ENCODE data around the gene CHRFAM7A.
"Not testable (repeated sequence)": the region's sequence is repeated elsewhere in the genome, so short reads cannot be mapped to it uniquely, and the experiment has no call there.

Gene CHRFAM7A

GRCh38 chr15:30392766-30393663, at the start of gene CHRFAM7A:
TSS of gene CHRFAM7A (minus strand) at chr15:30393540. CDS start at chr15:30383351, 10,189 bp downstream.
- not testable (repeated sequence) for DNase-seq

GRCh38 chr15:30438348-30438747, 45.0 kb upstream of the CHRFAM7A start:
- not testable (repeated sequence) for DNase-seq

- DNase-seq: not testable (repeated sequence)
Observed at GRCh38 chr15:30435878-30436277, 42.5 kb upstream of the CHRFAM7A start.

- DNase-seq: not testable (repeated sequence)
Observed at GRCh38 chr15:30420723-30421122, 27.4 kb upstream of the CHRFAM7A start.

- DNase-seq: not testable (repeated sequence)
Observed at GRCh38 chr15:30414160-30414559, 20.8 kb upstream of the CHRFAM7A start, which contains the start of gene GOLGA8R. TSS of gene GOLGA8R (minus strand) at chr15:30414260. CDS start at chr15:30414162, 98 bp downstream.

GRCh38 chr15:30407636-30408035, 14.3 kb upstream of the CHRFAM7A start:
- not testable (repeated sequence) for DNase-seq

- not testable (repeated sequence) for DNase-seq
Observed at GRCh38 chr15:30398988-30399387, 5.6 kb upstream of the CHRFAM7A start.

GRCh38 chr15:30393664-30393991, 288 bp upstream of the CHRFAM7A start:
- DNase-seq: not testable (repeated sequence)

GRCh38 chr15:30386318-30386887, 6.9 kb downstream of the CHRFAM7A start:
- not testable (repeated sequence) for DNase-seq

GRCh38 chr15:30377082-30377413, 16.3 kb downstream of the CHRFAM7A start:
- not testable (repeated sequence) for DNase-seq

GRCh38 chr15:30376375-30377081, 16.8 kb downstream of the CHRFAM7A start:
- not testable (repeated sequence) for DNase-seq

GRCh38 chr15:30375872-30376271, 17.5 kb downstream of the CHRFAM7A start:
- not testable (repeated sequence) for DNase-seq

GRCh38 chr15:30374862-30375261, 18.5 kb downstream of the CHRFAM7A start:
- not testable (repeated sequence) for DNase-seq

GRCh38 chr15:30368271-30368670, 25.1 kb downstream of the CHRFAM7A start:
- not testable (repeated sequence) for DNase-seq

GRCh38 chr15:30367246-30367645, 26.1 kb downstream of the CHRFAM7A start:
- not testable (repeated sequence) for DNase-seq

GRCh38 chr15:30361404-30361803, 31.9 kb downstream of the CHRFAM7A start:
- DNase-seq: not testable (repeated sequence)

GRCh38 chr15:30360990-30361389, 32.4 kb downstream of the CHRFAM7A start:
- not testable (repeated sequence) for DNase-seq

- DNase-seq: not testable (repeated sequence)
Observed at GRCh38 chr15:30355043-30355442, 38.3 kb downstream of the CHRFAM7A start.

GRCh38 chr15:30349803-30350202, 43.5 kb downstream of the CHRFAM7A start:
- DNase-seq: not testable (repeated sequence)

- not testable (repeated sequence) for DNase-seq
Observed at GRCh38 chr15:30336584-30336983, 56.8 kb downstream of the CHRFAM7A start.

- not testable (repeated sequence) for DNase-seq
Observed at GRCh38 chr15:30334152-30334551, 59.2 kb downstream of the CHRFAM7A start.

- not testable (repeated sequence) for DNase-seq
Observed at GRCh38 chr15:30326145-30326544, 67.2 kb downstream of the CHRFAM7A start.

- not testable (repeated sequence) for DNase-seq
Observed at GRCh38 chr15:30321063-30321462, 72.3 kb downstream of the CHRFAM7A start.

Measured in NCI-H2029 (cell line).